Smooth muscle cell (in vitro differentiated cells): ENCODE results near the gene F10. TPM values are rescaled to one million over a fixed set of nuclear protein-coding genes. Genes with fewer than 3 reads are reported as not detected.

Experiments used
- DNase-seq: peaks from one replicate; lab custom pipeline; 2025; ENCODE audit not compliant: unreplicated experiment; lab: John Stamatoyannopoulos, UW
- H2AFZ ChIP-seq: fragments of 200-600 bp; sonication (generic); 2 replicates; pipeline ENCODE4 v1.6.0; 2016; ENCODE audit warnings: antibody characterized with exemption, low read depth, mild to moderate bottlenecking
- H3F3A ChIP-seq: fragments of 200-600 bp; sonication (generic); 2 replicates; pipeline ENCODE4 v1.6.0; 2017; ENCODE audit warnings: antibody characterized with exemption, low read depth
- H3K27ac ChIP-seq: fragments of 200-600 bp; sonication (generic); 2 replicates; pipeline ENCODE4 v1.5.1; 2016; ENCODE audit warnings: low read depth, mild to moderate bottlenecking
- H3K27me3 ChIP-seq: fragments of 200-600 bp; sonication (generic); 2 replicates; pipeline ENCODE4 v1.6.1; 2016; ENCODE audit warnings: low read depth, mild to moderate bottlenecking
- H3K36me3 ChIP-seq: fragments of 200-600 bp; sonication (generic); 2 replicates; pipeline ENCODE4 v1.5.1; 2016; ENCODE audit warnings: low read depth
- H3K4me1 ChIP-seq: fragments of 200-600 bp; sonication (generic); 2 replicates; pipeline ENCODE4 v1.5.1; 2016; ENCODE audit warnings: low read depth
- H3K4me2 ChIP-seq: fragments of 200-600 bp; sonication (generic); 2 replicates; pipeline ENCODE4 v1.6.0; 2016; ENCODE audit warnings: mild to moderate bottlenecking
- H3K4me3 ChIP-seq: fragments of 200-600 bp; sonication (generic); 2 replicates; pipeline ENCODE4 v1.5.1; 2016; ENCODE audit warnings: mild to moderate bottlenecking
- H3K79me2 ChIP-seq: fragments of 200-600 bp; sonication (generic); 2 replicates; pipeline ENCODE4 v1.6.0; 2016; ENCODE audit warnings: low read depth, mild to moderate bottlenecking
- H3K9ac ChIP-seq: fragments of 200-600 bp; sonication (generic); 2 replicates; pipeline ENCODE4 v1.6.0; 2016; ENCODE audit warnings: low read depth
- H3K9me3 ChIP-seq: fragments of 200-600 bp; sonication (generic); replicated peaks from 2 replicates; pipeline ENCODE4 v1.5.1; 2016; ENCODE audit warnings: low read depth
- H4K20me1 ChIP-seq: fragments of 200-600 bp; sonication (generic); 2 replicates; pipeline ENCODE4 v1.6.0; 2016; ENCODE audit warnings: low read depth
- CTCF ChIP-seq: fragments of 200-600 bp; sonication (generic); IDR thresholded peaks from 2 replicates; pipeline ENCODE4 v1.5.1; 2017; ENCODE audit warnings: borderline replicate concordance, mild to moderate bottlenecking, antibody characterized with exemption; ENCODE audit not compliant: insufficient read depth, poor library complexity, severe bottlenecking
- WGBS: methylation state at CpG from one replicate; pipeline ENCODE4 v1.1.7; 2016; ENCODE audit warnings: low lambda C conversion rate; 5-methylcytosine and 5-hydroxymethylcytosine counted together
- polyA plus RNA-seq: library from polyadenylated mRNA; unstranded; fragments of >200 nt; fragmentation: Nextera tagmentation; extraction: Ambion mirVana; gene quantifications from 2 replicates; pipeline ENCODE4 v1.2.1, GENCODE V29; 2016
- total RNA-seq: library from RNA; depleted of rRNA; stranded (reverse); fragments of >200 nt; gene quantifications from 2 replicates; pipeline ENCODE4 v1.2.3, GENCODE V29; 2014

F10 gene
- total and polyA plus RNA-seq, 2 experiments from 2014 or later, result 17.1 to 43.7 TPM

- peaks cover 5% of the 10 kb centered on the region for H3K4me1 ChIP-seq
- peaks cover 2% of the 10 kb centered on the region for H3F3A ChIP-seq
- no peaks in the 10 kb centered on the region for H3K9me3 ChIP-seq
- no peak overlapping the region for H3K4me3 ChIP-seq
- WGBS, result 95% methylated on average over 13 of the region's 13 CpGs
- DNase-seq, result no peak
- H2AFZ ChIP-seq, result no peak overlapping the region
- no peaks in the 10 kb centered on the region for H3K27me3 ChIP-seq
- no peaks in the 10 kb centered on the region for H3K79me2 ChIP-seq
- H3K36me3 ChIP-seq, result no peaks in the 10 kb centered on the region
- no peaks in the 10 kb centered on the region for H4K20me1 ChIP-seq
- no peak overlapping the region for H3K9ac ChIP-seq
- no peak for TF ChIP-seq CTCF
- no peak overlapping the region for H3K27ac ChIP-seq
- H3K4me2 ChIP-seq, result no peak overlapping the region
Measured at GRCh38 chr13:113148407-113148806, 25.8 kb downstream of the F10 start.

GRCh38 chr13:113148940-113149503, 26.4 kb downstream of the F10 start:
- Histone ChIP-seq H3F3A (peaks cover 5% of the 10 kb centered on the region), H3K4me1 (peaks cover 8% of the 10 kb centered on the region), H4K20me1 (no peaks in the 10 kb centered on the region), H3K79me2 (no peaks in the 10 kb centered on the region), H3K9me3 (no peaks in the 10 kb centered on the region), H3K27me3 (no peaks in the 10 kb centered on the region), H3K36me3 (no peaks in the 10 kb centered on the region), H2AFZ (no peak overlapping the region), H3K4me2 (no peak overlapping the region), H3K27ac (no peak overlapping the region), H3K9ac (no peak overlapping the region), H3K4me3 (no peak overlapping the region)
- 96% methylated on average over 38 of the region's 38 CpGs for WGBS
- no peak for DNase-seq
- no peak for TF ChIP-seq CTCF

GRCh38 chr13:113149711-113150549, 27.3 kb downstream of the F10 start:
- peaks cover 8% of the 10 kb centered on the region for H3K4me1 ChIP-seq

More at GRCh38 chr13:113149711-113150549, 27.3 kb downstream of the F10 start:
- DNase-seq, result no peak
- Histone ChIP-seq H3K36me3 (no peaks in the 10 kb centered on the region), H3F3A (peaks cover 5% of the 10 kb centered on the region), H3K4me2 (no peak overlapping the region), H3K27me3 (no peaks in the 10 kb centered on the region), H3K4me3 (no peak overlapping the region), H4K20me1 (no peaks in the 10 kb centered on the region), H3K9ac (no peak overlapping the region), H3K79me2 (no peaks in the 10 kb centered on the region), H3K27ac (no peak overlapping the region), H2AFZ (no peak overlapping the region), H3K9me3 (no peaks in the 10 kb centered on the region)
- 96% methylated on average over 25 of the region's 26 CpGs for WGBS
- TF ChIP-seq CTCF, result no peak
